T-helper 2 cell treated with Interferon-gamma antibody and Interleukin-4, amounts not matched to agents 5 μg/mL and 100 μg/mL, for 36 hours (primary cell): Measurements from ENCODE around the gene CES4A.
A peak's percentile ranks its signal among the peaks of the same experiment; 100 is the strongest.
"Not testable (repeated sequence)": the region's sequence is repeated elsewhere in the genome, so short reads cannot be mapped to it uniquely, and the experiment has no call there.

ENCODE experiments used
- DNase-seq: peaks from one replicate; pipeline ENCODE4 v3.0.0; 2021; ENCODE audit warnings: low spot score
- H3K27ac Mint-ChIP-seq: one replicate; pipeline ENCODE4 v1.8.0; 2021; ENCODE audit warnings: mild to moderate bottlenecking, mixed read lengths
- H3K27me3 Mint-ChIP-seq: one replicate; pipeline ENCODE4 v1.8.0; 2021; ENCODE audit warnings: low read depth, mixed read lengths
- H3K36me3 Mint-ChIP-seq: one replicate; pipeline ENCODE4 v1.8.0; 2021; ENCODE audit warnings: low read depth, mixed read lengths
- H3K4me1 Mint-ChIP-seq: one replicate; pipeline ENCODE4 v1.8.0; 2021; ENCODE audit warnings: low read depth, mixed read lengths
- H3K4me3 Mint-ChIP-seq: one replicate; pipeline ENCODE4 v1.8.0; 2022; ENCODE audit warnings: mild to moderate bottlenecking, moderate library complexity, mixed read lengths
- H3K9me3 Mint-ChIP-seq: one replicate; pipeline ENCODE4 v1.8.0; 2021; ENCODE audit warnings: mixed read lengths

The CES4A gene

DNA sequence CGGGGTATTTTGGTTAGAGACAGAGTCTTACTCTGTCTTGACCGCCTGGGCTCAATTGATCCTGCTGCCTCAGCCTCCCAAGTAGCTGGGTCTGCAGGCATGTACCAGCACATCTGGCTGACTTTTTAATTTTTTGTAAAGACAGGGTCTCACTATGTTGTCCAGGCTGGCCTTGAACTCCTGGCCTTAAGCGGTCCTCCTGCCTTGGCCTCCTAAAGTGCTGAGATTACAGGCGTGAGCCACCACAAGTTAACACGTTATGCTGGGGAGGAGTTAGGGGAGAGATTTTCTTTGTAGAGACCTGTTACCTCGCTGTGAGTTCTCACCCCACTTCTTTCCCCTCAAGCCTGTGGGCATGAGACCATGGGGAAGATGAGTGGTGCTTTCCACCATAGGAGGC, 1.8 kb upstream of the CES4A start:
- Mint-ChIP-seq H3K9me3 (no peaks in the 10 kb centered on the region), H3K4me1 (peaks cover 51% of the 10 kb centered on the region), H3K27ac (peak overlapping the region; percentile 82), H3K27me3 (no peaks in the 10 kb centered on the region), H3K4me3 (peak overlapping the region; percentile 62), H3K36me3 (peaks cover 11% of the 10 kb centered on the region)
- DNase-seq, result no peak

DNA sequence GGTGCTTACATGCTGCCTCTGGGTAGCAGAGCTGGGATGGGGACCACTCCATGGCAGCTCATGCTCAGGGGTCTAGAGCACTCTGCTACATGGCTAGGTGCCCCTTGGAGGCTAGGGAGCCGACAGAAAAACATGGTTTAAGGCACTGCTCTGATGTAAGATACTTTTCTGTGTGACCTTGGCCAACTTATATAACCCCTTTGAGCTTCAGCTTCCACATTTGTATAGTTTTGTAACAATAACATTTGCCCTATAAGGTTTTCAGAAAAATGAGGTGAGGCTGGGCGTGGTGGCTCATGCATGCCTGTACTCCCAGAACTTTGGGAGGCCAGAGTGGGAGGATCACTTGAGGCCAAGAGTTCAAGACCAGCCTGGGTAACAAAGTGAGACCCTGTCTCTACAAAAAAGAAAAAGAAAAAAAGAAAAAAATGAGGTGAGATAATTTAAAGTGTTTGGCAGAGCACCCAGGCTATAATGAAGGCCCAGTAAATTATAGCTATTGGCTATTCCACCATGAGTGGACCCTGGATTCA, 3.2 kb downstream of the CES4A start:
- no peak for DNase-seq
- H3K4me3 Mint-ChIP-seq, result no peak overlapping the region
- H3K4me1 Mint-ChIP-seq, result peaks cover 21% of the 10 kb centered on the region
- H3K27ac Mint-ChIP-seq, result no peak overlapping the region
- peaks cover 4% of the 10 kb centered on the region for H3K36me3 Mint-ChIP-seq
- H3K9me3 Mint-ChIP-seq, result no peaks in the 10 kb centered on the region
- no peaks in the 10 kb centered on the region for H3K27me3 Mint-ChIP-seq

DNA sequence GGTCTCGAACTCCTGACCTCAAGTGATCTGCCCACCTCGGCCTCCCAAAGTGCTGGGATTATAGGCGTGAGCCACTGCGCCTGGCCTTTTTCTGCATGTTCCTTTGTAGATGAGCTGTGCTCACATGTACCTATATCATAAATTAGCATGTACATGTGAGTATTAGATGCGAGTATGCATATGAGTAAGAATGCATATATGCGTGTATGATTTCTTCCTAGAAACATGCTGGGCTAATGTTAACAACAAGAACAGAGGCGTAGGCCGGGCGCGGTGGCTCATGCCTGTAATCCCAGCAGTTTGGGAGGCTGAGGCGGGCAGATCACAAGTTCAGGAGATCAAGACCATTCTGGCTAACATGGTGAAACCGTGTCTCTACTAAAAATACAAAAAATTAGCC, 5.2 kb downstream of the CES4A start:
- not testable (repeated sequence) for H3K4me3 Mint-ChIP-seq, H3K36me3 Mint-ChIP-seq, H3K27ac Mint-ChIP-seq, H3K27me3 Mint-ChIP-seq, H3K9me3 Mint-ChIP-seq, DNase-seq
- H3K4me1 Mint-ChIP-seq, result peaks cover 10% of the 10 kb centered on the region

DNA sequence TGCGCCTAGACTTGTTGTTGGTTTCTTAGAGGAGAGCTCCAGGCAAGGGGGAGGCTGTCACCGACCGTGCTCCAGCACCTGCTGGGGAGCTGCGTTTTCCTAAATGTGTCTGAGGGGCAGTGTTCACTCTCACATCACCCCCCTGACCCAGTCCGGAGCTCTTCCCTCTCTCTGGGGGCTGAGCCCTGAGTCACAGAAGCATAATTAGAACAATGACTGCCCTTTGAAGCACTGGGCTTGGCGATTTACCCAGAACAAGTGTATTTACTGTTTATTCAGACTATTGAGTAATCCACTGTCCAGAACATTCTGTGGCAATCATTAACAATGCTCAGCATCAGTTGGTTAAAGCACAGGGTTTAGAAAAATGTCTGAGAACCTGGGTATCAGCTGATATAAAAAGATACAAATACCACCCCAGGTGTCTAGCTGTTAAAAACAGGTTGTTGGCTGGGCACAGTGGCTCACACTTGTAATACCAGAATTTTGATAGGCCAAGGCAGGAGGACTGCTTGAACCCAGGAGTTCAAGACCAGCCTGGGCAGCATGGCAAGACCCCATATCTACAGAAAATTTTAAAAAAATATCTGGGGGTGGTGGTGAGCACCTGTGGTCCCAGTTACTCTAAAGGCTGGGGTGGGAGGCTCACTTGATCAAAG, 8.1 kb downstream of the CES4A start:
- Mint-ChIP-seq H3K27ac (no peak overlapping the region), H3K9me3 (no peaks in the 10 kb centered on the region), H3K4me3 (no peak overlapping the region), H3K36me3 (no peaks in the 10 kb centered on the region), H3K4me1 (peaks cover 22% of the 10 kb centered on the region), H3K27me3 (no peaks in the 10 kb centered on the region)
- no peak for DNase-seq

DNA sequence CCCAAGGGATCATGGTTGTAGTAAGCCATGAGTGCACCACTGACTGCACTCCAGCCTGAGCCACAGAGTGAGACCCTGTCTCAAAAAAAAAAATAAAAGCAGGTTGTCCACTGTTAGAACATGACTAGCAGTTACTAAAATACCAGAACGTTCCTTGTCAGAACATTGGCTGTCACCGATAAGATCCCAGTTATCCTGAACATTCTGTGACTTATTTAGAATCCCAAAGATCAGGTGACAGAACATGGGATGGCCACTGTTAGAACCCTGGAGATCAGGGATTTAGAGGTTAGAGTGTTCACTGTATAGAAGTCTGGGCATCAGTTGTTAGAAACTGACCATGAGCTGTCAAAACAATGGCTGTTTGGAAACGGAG, 8.6 kb downstream of the CES4A start:
- peaks cover 2% of the 10 kb centered on the region for H3K36me3 Mint-ChIP-seq
- no peaks in the 10 kb centered on the region for H3K27me3 Mint-ChIP-seq
- DNase-seq, result no peak
- no peak overlapping the region for H3K4me3 Mint-ChIP-seq
- H3K4me1 Mint-ChIP-seq, result peaks cover 27% of the 10 kb centered on the region
- no peaks in the 10 kb centered on the region for H3K9me3 Mint-ChIP-seq
- H3K27ac Mint-ChIP-seq, result no peak overlapping the region

DNA sequence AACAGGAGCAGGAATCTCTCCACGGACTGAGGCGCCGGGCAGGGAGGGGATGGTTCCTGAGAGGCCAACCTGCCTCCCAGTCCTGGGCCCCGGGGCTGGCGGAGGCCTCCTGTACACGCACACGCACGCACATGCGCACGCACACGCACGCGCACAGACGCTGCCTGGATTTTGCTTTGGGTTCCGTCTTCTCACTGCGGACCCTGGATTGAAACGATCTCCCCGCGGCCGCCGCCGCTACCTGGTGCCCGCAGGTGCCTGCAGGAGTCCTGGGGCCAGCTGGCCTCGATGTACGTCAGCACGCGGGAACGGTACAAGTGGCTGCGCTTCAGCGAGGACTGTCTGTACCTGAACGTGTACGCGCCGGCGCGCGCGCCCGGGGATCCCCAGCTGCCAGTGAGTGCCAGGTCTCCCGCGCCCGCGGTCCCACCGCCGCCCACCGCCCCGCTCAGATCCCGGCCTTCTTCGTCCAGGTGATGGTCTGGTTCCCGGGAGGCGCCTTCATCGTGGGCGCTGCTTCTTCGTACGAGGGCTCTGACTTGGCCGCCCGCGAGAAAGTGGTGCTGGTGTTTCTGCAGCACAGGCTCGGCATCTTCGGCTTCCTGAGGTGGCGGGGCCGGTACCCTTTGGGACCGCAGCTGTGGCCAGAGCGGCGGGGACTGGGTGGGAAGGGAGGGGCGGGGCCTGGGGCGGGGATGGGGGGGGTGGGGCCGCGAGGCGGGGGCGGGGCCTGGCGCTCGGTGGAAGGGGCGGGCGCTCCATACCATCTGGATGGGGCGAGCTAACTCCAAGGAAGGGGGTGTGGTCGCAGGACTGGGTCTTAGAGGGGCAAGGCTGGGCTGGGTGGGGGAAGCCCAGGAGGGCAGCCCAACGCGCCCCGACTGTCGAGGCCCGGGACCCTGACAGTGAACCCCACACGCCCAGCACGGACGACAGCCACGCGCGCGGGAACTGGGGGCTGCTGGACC, 12.3 kb downstream of the CES4A start:
- H3K36me3 Mint-ChIP-seq, result peaks cover 16% of the 10 kb centered on the region
- H3K4me3 Mint-ChIP-seq, result peak overlapping the region; percentile 79
- DNase-seq, result peak; percentile 47
- no peaks in the 10 kb centered on the region for H3K9me3 Mint-ChIP-seq
- H3K27me3 Mint-ChIP-seq, result no peaks in the 10 kb centered on the region
- peak overlapping the region; percentile 82 for H3K27ac Mint-ChIP-seq
- peaks cover 29% of the 10 kb centered on the region for H3K4me1 Mint-ChIP-seq

DNA sequence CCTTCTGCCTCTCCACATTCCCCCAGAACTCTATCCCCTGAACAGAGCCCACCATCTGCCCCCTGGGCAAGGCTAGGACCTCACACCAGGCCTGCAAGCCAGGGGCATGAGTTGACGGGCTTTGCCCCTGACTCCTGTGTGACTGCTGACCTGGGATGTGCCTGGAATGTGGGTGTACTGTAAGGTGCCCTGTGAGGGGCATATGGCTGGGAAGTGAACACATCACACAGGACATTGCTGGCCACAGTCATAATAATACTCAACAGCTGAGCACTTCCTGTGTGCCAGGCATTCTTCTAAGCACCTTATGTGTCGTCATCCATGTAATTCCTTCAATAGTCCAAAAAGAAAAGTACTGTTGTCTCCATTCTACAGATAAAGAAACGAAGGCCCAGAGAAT, 13.3 kb downstream of the CES4A start:
- H3K9me3 Mint-ChIP-seq, result no peaks in the 10 kb centered on the region
- H3K36me3 Mint-ChIP-seq, result peaks cover 21% of the 10 kb centered on the region
- H3K4me1 Mint-ChIP-seq, result peaks cover 31% of the 10 kb centered on the region
- DNase-seq, result no peak
- no peak overlapping the region for H3K27ac Mint-ChIP-seq
- no peaks in the 10 kb centered on the region for H3K27me3 Mint-ChIP-seq
- H3K4me3 Mint-ChIP-seq, result peak overlapping the region; percentile 21

DNA sequence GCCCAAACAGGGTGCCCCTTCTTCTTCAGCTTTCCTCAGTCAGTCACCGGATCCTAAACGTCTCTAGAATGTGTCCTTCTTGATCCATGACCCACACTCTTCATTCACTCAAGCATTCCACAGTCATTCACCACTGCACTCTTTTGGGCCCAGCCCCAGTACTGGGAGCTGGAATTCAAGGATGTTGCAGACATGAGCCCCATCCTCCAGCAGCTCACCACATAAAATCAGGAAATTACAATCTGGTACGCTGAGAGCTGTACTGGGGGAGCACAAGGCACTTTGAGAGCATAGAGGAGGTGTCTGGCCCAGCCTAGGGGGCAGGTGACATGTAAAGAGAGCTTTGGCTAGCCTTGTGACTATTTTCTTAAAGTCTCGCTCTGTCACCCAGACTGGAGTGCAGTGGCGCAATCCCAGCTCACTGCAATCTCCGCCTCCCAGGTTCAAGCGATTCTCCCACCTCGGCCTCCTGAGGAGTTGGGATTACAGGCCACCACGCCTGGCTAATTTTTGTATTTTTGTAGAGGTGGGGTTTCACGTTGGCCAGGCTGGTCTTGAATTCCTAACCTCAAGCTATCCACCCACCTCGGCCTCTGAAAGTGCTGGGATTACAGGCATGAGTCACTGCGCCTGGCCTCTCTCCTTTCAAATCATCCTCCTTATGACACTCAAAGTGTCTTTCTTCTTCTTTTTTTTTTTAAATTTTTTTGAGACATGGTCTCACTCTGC, 18.7 kb downstream of the CES4A start:
- Mint-ChIP-seq H3K27ac (no peak overlapping the region), H3K27me3 (no peaks in the 10 kb centered on the region), H3K4me1 (peaks cover 28% of the 10 kb centered on the region), H3K4me3 (no peak overlapping the region), H3K36me3 (peaks cover 27% of the 10 kb centered on the region), H3K9me3 (no peaks in the 10 kb centered on the region)
- no peak for DNase-seq

DNA sequence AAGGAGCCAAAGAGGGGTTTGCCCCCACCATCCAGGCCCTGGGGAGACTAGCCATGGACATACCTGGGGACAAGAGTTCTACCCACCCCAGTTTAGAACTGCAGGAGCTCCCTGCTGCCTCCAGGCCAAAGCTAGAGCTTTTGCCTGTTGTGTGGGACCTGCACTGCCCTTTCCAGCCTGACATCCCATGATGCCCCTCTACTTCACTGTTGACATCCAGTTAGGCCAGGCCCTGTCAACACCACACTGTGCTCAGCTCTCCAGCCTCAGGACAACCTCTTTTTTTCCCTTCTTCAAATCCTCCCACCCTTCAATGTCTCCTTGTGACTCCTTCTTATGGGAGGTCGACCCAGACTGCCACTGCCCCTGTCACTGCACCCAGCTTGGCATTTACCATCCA, 20.8 kb downstream of the CES4A start:
- Mint-ChIP-seq H3K9me3 (no peaks in the 10 kb centered on the region), H3K27ac (peak overlapping the region; percentile 16)

DNA sequence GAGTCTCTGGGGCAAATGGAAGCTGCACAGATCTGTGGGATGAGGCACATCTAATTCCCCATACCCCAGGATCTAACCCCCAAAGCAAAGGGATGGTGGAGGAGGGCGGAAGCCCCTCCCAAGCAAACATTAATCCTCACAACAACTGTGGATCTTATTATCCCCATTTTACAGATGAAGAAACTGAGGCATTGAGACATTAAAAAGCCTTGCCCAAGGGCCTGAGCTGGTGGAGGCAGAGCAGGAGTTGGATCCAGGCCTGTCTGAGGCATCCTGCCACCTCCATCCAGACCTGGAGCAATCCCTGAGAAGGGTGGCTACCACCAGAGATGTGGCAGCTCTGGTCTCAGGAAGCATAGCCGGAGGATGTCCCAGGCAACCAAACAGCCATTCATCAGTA, 22.9 kb downstream of the CES4A start:
- H3K4me3 Mint-ChIP-seq, result peak overlapping the region; percentile 75
- H3K9me3 Mint-ChIP-seq, result no peaks in the 10 kb centered on the region
- no peak for DNase-seq
- no peaks in the 10 kb centered on the region for H3K27me3 Mint-ChIP-seq
- H3K4me1 Mint-ChIP-seq, result peaks cover 41% of the 10 kb centered on the region
- no peak overlapping the region for H3K27ac Mint-ChIP-seq
- peaks cover 19% of the 10 kb centered on the region for H3K36me3 Mint-ChIP-seq

More for the DNA sequence above, 20.8 kb downstream of the CES4A start:
- Mint-ChIP-seq H3K4me1 (peaks cover 31% of the 10 kb centered on the region), H3K27me3 (no peaks in the 10 kb centered on the region), H3K4me3 (no peak overlapping the region), H3K36me3 (peaks cover 22% of the 10 kb centered on the region)
- no peak for DNase-seq

DNA sequence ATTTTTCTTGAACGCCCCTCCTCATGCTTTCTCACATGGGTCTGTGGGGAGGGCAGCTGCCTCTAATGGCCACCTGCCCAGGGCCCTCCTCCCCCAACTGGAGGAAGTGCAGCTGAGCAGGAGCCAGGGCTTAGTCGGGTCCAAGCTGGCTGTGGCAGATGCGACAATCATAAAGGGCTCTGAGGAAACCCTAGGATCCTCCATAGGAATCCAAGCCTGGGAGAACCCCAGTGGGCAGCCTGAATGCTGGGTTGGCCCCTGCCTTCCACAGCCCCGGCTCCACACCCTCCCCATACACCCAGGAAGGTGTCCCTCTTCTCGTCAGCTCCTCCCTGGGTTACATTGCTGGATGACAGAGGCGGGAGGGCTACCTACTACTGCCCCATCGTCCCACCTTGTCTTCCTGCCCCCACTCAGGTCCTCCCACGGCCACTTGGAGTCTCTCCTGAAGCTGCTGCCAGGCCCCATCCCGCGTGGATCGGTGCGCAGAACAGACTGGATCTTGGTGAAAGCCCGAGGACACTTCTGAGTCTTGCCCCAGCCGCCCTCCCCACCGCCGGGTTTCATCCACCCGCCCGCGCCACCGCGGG, 24.9 kb downstream of the CES4A start:
- Mint-ChIP-seq H3K4me3 (peak overlapping the region; percentile 90), H3K27ac (peak overlapping the region; percentile 85), H3K36me3 (peaks cover 13% of the 10 kb centered on the region), H3K27me3 (no peaks in the 10 kb centered on the region), H3K9me3 (no peaks in the 10 kb centered on the region), H3K4me1 (peaks cover 50% of the 10 kb centered on the region)
- DNase-seq, result no peak

DNA sequence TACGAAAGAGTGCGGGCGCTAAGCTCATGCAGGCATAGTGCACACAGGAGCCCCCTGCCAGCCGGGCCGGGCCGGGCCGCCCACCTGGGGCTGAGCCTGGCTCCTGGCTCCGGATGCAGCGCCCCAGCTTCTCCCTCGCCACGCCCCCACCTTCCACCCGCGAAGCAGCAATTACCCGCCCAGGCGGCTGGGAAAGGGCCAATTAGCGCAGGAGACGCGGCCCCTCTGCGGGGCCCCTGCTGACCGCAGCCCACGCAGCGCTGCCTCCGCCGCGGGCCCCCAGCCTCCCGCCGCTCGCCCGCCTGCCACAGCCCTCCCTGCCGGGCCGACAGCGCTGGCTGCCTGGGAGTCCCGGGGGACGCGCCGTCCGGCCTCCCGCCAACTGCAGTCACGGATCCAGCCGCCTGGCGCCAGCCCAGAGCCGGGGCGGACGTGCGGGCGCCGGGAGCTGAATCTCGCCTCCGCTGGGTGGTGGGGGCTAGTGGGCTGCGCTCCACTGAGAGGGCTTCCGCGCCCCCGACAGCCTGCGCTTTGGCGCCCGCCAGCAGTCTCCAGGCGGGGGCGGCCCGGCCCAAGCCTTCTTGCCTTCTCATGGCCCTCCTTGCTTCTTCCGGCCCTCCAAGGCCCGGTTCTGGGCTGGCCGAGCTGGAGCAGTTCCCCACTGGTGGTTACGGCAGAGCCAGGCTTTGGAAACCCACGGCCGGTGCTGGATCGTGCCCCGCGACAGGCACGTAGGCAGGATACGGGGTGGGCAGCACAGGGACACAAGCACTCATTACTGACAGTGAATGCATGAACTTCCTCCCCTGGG, 25.6 kb downstream of the CES4A start:
- peak; percentile 90 for DNase-seq
- peaks cover 8% of the 10 kb centered on the region for H3K36me3 Mint-ChIP-seq
- H3K4me3 Mint-ChIP-seq, result peak overlapping the region; percentile 92
- H3K27me3 Mint-ChIP-seq, result no peaks in the 10 kb centered on the region
- peaks cover 45% of the 10 kb centered on the region for H3K4me1 Mint-ChIP-seq
- H3K9me3 Mint-ChIP-seq, result no peaks in the 10 kb centered on the region
- peak overlapping the region; percentile 94 for H3K27ac Mint-ChIP-seq
